MM.1S (cell line): ENCODE results near the gene PSRC1.

Experiments used
- CTCF ChIP-seq: fragments of 300-600 bp; sonication (generic); IDR thresholded peaks from 2 replicates; pipeline ENCODE4 v1.5.1; 2016; ENCODE audit warnings: antibody characterized with exemption, low read length, mixed read lengths
- EZH2 ChIP-seq: fragments of 300-600 bp; sonication (generic); optimal IDR thresholded peaks from 2 replicates; pipeline ENCODE3; 2017; ENCODE audit warnings: low read depth, mild to moderate bottlenecking, antibody characterized with exemption, low read length, mixed read lengths

- TF ChIP-seq CTCF (no peak), EZH2 (no peak)
These were observed 48.2 kb upstream of the PSRC1 start for GRCh38 chr1:109331113-109331512.
